Superior temporal gyrus (tissue), 1 donor: ENCODE results near the gene DET1.
A peak's percentile ranks its signal among the peaks of the same experiment; 100 is the strongest.

Experiments
- DNase-seq: peaks from one replicate; pipeline ENCODE4 v3.0.0-alpha.2; 2016; ENCODE audit errors: extremely low spot score

DET1 gene

GRCh38 chr15:88467073-88467934, 79.2 kb downstream of the DET1 start, which contains the start of the genes MRPL46 and MRPS11:
Gene MRPL46 (minus strand): TSS chr15:88467388. CDS start chr15:88467377, 11 bp downstream.
Gene MRPS11 (plus strand): TSS chr15:88467708. CDS start chr15:88467718, 10 bp downstream.
- peak; percentile 97 for DNase-seq

GRCh38 chr15:88465633-88466224, 80.8 kb downstream of the DET1 start:
- DNase-seq: no peak

DNA sequence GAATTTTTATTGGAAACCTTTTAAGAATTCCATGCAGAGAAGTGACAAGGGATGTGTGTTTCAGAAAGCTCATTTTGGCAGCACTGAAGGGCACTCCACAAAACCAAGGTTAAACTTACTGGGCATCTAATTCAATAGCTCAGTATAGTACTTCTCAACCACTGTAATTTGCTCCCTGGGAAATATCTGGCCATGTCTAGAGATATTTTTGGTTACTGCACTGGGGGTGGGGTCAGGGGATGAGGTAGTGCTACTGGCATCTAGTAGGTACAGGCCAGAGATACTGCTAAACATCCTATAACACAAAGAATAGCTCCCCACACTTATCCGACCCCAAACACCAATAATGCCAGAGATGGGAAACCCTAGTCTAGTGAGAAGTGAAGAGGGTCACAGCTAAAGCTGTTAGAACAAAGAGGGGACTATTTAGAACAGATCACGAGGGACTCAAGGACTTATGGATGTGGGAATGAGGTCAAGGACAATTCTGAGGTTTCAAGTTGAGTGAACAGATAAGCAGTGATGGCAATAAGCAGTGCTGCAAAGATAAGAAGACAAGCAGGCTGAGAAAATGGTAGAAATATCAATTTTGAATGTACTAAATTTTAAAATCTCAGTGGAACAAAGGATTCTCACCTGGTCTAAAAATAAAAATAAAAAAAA, 82.5 kb downstream of the DET1 start:
- DNase-seq: no peak
